ENCODE data around the gene HYOU1.
"Not testable (repeated sequence)": the region's sequence is repeated elsewhere in the genome, so short reads cannot be mapped to it uniquely, and the experiment has no call there.

Gene HYOU1

DNA sequence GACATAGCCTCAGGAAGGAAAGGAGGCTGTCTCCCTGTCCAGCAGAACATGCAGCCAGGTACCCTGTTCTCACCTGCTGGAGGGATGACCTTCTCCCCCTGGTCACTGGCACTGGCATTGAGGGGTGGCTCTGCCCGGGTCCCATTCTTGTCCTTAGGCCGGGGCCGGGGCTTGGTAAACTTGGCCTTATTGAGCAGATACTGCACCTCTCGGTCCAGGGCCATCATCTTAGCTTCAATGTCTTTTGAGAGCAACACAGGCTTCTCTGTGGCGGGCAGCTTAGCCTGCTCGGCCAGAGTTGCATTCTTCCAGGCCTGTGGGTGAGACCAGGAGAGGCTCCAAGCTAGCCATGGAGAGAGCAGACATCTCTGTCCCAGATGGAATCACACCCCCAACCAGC is 10.5 kb downstream of the HYOU1 start:
- in situ Hi-C loops (cut with HindIII; ENCODE audit: low sequenced_read_pairs), result no loop called here
- TF ChIP-seq, protein P1, sequence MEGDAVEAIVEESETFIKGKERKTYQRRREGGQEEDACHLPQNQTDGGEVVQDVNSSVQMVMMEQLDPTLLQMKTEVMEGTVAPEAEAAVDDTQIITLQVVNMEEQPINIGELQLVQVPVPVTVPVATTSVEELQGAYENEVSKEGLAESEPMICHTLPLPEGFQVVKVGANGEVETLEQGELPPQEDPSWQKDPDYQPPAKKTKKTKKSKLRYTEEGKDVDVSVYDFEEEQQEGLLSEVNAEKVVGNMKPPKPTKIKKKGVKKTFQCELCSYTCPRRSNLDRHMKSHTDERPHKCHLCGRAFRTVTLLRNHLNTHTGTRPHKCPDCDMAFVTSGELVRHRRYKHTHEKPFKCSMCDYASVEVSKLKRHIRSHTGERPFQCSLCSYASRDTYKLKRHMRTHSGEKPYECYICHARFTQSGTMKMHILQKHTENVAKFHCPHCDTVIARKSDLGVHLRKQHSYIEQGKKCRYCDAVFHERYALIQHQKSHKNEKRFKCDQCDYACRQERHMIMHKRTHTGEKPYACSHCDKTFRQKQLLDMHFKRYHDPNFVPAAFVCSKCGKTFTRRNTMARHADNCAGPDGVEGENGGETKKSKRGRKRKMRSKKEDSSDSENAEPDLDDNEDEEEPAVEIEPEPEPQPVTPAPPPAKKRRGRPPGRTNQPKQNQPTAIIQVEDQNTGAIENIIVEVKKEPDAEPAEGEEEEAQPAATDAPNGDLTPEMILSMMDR (IDR thresholded peaks at IDR 0.05; ENCODE audit: low read depth, low read length, missing control alignments), result no peak
- no peak overlapping the region for H3K4me3 ChIP-seq (ENCODE audit: low read depth, low read length)
- no peak for DNase-seq (ENCODE audit: low read depth)

DNA sequence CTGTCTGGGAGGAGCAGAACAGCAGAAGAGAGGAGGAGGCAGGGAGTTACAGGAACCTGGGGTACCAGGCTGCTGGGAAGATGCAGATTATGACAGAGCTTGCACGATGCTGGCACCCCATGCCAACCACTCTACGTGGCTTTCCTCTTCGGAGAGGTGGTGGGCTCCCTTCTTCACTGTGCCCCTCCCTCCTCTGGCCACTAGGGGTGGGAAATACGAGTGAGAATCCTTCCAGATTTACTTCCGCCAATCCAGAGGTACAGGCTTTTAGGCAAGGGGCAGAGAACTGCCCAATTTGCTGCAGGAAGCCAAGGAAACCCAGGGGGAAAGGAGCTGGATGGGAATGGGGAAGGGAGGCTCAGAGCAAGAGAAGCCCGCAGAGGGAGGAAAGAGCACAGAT is 12.3 kb downstream of the HYOU1 start:
- TF ChIP-seq, protein P1 (IDR thresholded peaks at IDR 0.05; ENCODE audit: low read depth, low read length, missing control alignments), result peak; percentile 36
- no peak for DNase-seq (ENCODE audit: low read depth)
- in situ Hi-C loops (cut with HindIII; ENCODE audit: low sequenced_read_pairs), result no loop called here
- H3K4me3 ChIP-seq (ENCODE audit: low read depth, low read length), result no peak overlapping the region

DNA sequence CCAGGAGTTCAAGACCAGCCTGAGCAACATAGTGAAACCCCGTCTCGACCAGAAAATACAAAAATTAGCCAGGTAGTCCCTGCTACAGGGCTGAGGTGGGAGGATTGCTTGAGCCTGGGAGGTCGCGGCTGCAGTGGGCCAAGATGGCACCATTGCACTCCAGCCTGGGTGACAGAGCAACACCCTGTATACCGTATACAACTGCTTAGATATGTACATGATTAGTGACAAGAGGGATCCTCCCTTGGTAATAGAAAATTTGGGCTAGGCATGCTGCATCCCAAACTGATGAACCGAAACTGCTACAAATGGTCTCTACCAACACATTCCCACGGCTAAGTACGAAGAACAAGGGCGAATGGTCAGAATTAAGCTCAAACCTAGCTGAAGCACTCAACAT is 14.1 kb downstream of the HYOU1 start:
- TF ChIP-seq, protein P1 (IDR thresholded peaks at IDR 0.05; ENCODE audit: low read depth, low read length, missing control alignments), result no peak
- DNase-seq (ENCODE audit: low read depth), result no peak
- no peak overlapping the region for H3K4me3 ChIP-seq (ENCODE audit: low read depth, low read length)
- in situ Hi-C loops (cut with HindIII; ENCODE audit: low sequenced_read_pairs), result no loop called here

DNA sequence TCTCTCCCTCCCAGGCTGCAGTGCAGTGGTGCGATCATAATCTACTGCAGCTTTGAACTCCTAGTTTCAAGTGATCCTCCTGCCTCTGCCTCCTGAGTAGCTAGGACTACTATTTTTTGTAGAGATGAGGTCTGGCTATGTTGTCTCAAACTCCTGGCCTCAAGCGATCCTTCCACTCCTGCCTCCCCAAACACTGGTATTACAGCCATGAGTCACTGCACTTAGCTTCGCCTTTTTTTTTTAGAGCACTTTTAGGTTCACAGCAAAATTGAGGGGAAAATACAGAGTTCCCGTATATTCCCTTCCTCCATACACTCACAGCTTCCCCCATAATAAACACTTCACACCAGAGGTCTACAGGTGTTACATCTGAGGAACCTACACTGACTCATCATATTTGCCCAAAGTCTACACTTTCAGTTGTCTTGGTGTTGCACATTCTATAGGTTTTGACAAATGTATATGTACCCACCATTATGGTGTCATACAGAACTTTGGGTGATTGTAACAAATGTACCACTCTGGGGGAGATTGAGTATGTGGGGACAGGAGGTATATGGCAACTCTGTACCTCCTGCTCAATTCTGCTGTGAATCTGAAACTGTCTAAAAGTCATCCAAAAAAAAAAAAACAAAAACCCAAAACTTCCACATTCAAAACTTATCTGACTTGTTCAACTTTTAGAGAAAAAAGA is 15.0 kb downstream of the HYOU1 start:
- TF ChIP-seq, protein P1 (IDR thresholded peaks at IDR 0.05; ENCODE audit: low read depth, low read length, missing control alignments), result no peak
- no peak for DNase-seq (ENCODE audit: low read depth)
- in situ Hi-C loops (cut with HindIII; ENCODE audit: low sequenced_read_pairs), result no loop called here
- no peak overlapping the region for H3K4me3 ChIP-seq (ENCODE audit: low read depth, low read length)

DNA sequence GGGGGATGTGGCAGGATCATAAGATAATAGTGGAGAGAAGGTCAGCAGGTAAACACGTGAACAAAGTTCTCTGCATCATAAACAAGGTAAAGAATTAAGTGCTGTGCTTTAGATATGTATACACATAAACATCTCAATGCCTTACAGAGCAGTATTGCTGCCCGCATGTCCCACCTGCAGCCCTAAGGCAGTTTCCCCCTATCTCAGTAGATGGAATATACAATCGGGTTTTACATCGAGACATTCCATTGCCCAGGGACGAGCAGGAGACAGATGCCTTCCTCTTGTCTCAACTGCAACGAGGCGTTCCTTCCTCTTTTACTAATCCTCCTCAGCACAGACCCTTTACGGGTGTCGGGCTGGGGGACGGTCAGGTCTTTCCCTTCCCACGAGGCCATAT is 17.5 kb downstream of the HYOU1 start:
- in situ Hi-C loops (cut with HindIII; ENCODE audit: low sequenced_read_pairs), result not testable (repeated sequence)

DNA sequence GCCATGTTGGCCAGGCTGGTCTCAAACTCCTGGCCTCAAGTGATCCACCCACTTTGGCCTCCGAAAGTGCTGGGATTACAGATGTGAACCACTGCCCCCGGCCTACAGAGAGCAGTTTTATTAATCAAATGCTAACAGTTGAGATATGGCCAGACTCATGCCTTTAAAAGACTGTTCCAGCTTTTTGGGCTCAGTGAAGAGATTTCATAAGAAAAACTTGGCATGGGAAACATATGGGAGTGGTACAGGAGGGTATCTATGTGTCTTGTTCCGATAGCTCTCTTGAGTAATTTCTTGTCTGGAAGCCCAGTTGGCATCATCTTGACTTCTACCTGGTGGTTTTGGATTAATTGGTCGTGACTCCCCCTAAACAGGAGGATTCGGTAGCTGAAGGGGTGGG is 18.1 kb downstream of the HYOU1 start:
- in situ Hi-C loops (cut with HindIII; ENCODE audit: low sequenced_read_pairs), result no loop called here
- TF ChIP-seq, protein P1 (IDR thresholded peaks at IDR 0.05; ENCODE audit: low read depth, low read length, missing control alignments), result no peak
- H3K4me3 ChIP-seq (ENCODE audit: low read depth, low read length), result no peak overlapping the region
- DNase-seq (ENCODE audit: low read depth), result no peak

More for the DNA sequence above, 17.5 kb downstream of the HYOU1 start:
- not testable (repeated sequence) for H3K4me3 ChIP-seq (ENCODE audit: low read depth, low read length); DNase-seq (ENCODE audit: low read depth)

DNA sequence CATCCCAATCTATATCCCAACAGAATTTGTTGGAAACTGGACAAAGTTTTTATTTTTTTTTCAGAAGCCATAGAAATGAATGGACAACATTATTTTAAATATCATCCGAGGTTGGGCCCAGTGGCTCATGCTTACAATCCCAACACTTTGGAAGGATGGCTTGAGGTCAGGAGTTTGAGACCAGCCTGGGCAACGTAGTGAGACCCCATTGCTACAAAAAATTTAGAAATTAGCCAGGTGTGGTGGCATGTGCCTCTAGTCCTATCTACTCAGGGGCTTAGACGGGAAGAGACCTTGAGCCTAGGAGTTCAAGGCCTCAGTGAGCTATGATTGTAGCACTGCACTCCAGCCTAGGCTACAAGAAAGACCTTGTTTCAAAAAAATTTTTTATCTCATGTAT is 22.2 kb downstream of the HYOU1 start:
- TF ChIP-seq, protein P1 (IDR thresholded peaks at IDR 0.05; ENCODE audit: low read depth, low read length, missing control alignments), result no peak
- in situ Hi-C loops (cut with HindIII; ENCODE audit: low sequenced_read_pairs), result no loop called here

DNA sequence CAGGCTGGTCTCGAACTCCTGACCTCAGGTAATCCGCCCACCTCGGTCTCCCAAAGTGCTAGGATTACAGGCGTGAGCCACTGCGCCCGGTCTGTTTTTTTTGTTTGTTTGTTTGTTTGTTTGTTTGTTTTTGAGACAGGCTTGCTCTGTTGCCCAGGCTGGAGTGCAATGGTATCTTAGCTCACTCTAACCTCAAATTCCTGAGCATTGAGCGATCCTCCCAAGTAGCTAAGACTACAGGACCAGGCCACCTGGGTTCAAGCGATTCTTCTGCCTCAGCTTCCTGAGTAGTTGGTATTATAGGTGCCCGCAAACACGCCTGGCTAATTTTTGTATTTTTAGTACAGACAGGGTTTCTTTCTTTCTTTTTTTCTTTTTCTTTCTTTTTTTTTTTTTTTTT is 23.6 kb downstream of the HYOU1 start:
- in situ Hi-C loops (cut with HindIII; ENCODE audit: low sequenced_read_pairs); H3K4me3 ChIP-seq (ENCODE audit: low read depth, low read length); DNase-seq (ENCODE audit: low read depth): not testable (repeated sequence)

More for the DNA sequence above, 22.2 kb downstream of the HYOU1 start:
- no peak for DNase-seq (ENCODE audit: low read depth)
- no peak overlapping the region for H3K4me3 ChIP-seq (ENCODE audit: low read depth, low read length)

Measured in astrocyte of the cerebellum (primary cell).